CD4-positive, alpha-beta T cell treated with Interleukin-17A for 4 hours (primary cell): ENCODE measurements around the gene MTCL1.

Experiments used
- DNase-seq: peaks from one replicate; pipeline ENCODE4 v3.0.0-alpha.2; 2020; ENCODE audit warnings: mixed read lengths

Gene MTCL1

DNA sequence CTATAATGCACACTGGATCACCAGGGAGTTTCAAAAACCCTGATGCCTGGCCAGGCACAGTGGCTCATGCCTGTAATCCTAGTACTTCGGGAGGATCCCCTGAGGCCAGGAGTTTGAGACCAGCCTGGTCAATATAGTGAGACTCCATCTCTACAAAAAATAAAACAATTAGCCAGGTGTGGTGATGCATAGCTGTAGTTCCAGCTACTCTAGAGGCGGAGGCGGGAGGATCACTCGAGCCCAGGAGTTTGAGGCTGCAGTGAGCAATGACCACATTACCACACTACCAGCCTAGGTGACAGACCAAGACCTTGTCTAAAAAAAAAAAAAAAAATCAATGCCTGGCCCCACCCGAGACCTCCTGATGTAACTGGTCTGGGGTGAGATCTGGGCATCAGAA is 137.2 kb downstream of the MTCL1 start:
- no peak for DNase-seq

DNA sequence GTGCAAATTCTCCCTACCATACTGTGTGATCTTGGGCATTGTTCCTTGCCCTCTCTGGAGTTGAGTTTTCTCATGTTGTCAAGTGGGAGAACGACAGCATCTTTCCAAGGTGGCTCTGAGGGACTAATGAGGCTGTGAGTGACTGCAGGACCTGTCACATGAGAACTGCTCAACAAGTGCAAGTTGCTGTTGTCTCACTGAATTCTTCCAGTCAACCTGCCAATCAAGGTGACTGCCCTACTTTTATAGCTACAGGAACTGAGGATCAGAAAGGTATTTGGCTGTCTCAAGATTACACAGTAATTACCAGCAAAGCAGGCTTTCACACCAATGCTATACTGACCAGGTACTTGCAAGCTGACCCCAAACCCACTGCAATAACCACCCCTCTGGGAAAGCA is 137.6 kb downstream of the MTCL1 start:
- DNase-seq, result no peak

DNA sequence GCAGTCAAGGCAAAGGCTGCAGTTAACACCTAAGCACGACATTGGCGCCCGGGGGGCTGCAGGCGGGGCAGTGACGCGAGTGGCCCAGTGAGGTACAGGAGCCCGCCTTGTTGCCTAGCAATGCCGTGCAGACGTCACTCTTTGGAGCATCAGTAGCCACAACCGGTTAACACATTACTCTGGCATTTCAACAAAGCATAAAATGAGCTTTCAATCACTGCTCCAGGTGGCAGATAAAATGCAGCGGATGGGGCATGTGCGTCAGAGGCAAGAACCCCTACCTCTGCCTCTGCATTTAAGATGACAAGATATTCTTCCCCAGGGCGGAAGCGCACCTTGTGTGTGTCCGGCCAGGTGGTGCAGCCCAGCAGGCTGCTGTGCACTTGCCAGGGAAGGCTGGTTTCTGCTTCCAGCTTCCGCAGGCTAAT is 139.4 kb downstream of the MTCL1 start:
- DNase-seq, result no peak

DNA sequence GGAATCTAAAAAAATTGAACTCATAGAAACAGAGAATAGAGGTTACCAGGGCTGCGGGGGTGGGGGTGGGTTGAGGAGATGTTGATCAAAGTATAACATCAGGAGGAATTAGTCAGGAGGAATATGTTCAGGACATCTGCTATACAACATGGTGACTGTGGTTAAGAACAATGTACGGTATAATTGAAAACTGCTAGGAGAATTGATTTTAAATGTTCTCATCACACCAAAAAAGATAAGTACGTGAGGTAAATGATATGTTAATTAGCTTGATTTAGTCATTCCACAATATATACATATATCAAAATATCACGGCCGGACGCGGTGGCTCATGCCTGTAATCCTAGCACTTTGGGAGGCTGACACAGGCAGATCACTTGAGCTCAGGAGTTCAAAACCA is 140.2 kb downstream of the MTCL1 start:
- no peak for DNase-seq

DNA sequence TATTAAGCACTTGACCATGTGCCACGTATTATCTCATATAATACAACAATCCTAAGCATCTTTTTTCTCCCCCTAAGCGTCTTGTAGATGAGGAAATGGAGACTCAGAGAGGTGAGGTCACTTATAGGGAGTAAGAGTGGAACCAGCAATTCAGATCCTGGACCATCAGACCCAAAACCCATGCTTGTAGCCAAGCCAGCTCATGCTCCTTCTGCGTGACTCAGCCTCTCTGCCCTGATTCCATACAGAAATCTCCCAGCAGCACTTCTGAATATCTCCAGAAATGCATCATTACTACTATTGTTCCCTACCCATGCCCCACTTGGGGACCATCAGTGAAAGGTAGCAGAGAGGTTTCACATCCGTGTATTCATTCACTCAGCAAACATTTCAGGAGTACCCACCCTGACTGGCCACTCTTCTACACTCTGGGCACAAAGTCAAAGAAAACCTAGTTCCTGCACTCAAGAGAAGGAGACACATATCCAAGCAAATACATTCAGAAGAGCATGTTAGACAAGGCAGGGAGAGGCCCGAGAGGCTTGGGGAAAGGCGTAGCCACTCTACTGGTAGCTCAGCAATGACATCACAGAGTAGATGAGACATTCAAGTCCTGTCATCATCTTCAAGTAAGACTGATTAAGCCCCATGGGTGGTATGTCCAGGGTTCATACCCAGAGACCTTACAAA is 141.9 kb downstream of the MTCL1 start:
- no peak for DNase-seq

DNA sequence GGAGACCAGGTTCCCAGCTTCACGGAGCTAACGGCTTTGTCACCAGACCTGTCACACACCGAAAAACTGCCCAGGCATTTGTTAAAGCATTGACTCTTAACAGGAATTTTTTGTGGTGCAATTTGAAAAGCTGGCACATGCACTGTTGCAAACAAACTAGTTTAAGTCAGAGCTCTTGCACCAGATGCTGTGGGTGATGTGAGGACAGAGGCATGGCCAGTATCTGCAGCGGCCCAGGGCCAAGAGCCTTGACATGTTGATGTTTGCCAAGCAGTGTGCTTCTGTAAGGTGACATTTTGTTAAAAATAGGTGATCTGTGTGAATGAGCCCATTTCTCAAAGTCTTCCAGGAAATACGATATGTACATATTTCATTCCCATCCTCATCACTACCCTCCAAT is 142.5 kb downstream of the MTCL1 start:
- DNase-seq, result no peak

DNA sequence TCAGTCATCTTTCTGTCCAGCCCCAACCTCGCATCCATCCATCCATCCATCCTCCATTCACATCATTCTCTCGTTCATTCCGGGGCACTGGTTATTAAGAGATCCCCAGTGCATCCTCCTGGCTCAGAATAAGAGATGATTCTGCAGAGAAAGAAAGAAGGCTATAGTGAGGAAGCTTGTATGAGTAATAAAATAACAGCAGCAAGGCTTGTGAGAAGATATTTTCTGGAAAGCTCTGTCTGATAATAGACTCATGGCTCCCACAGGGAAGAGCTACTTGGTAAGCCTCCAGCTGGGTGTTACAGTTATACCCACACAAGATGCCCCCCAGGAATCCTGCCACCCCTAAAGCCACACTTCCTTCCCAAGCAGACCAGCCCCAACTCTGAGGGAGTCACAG is 143.2 kb downstream of the MTCL1 start:
- no peak for DNase-seq

DNA sequence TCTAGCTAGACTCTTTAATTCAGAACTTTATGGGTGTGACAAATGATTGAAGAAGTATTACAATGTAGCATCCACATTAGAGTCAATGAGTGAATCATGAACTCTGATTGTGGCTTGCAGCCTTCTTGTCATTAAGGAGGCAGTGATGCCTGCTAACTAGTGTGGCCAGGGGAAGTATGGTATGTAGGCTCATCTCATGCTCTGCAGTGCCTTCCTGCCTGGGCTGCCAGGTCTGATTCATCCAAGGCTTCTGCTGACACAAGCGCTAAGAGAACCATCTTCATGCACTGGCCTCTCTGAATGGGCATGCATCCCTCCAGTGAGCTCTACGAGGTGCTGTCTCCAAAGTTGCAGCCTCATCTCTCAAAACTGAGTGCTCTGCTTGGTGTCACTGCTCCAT is 144.3 kb downstream of the MTCL1 start:
- DNase-seq, result no peak

DNA sequence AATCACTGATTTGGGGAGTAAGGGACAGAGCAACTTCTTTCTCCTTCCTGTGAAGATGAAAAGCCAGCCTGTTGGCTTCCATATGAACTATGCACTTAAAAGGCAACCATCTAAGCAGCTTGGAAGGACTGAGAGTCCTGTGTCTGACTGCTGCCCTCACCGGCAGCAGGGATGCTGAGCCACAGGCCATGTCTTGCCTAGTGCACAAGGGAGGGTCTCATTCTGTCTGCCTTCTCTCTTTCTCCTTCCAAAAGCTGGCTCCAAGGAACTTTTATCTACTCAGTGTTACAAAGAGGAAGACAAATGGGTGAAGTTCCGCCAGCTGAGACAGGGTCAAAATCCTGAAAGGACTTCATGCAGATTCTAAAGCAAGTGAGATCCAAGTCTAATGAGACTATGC is 146.3 kb downstream of the MTCL1 start:
- no peak for DNase-seq

DNA sequence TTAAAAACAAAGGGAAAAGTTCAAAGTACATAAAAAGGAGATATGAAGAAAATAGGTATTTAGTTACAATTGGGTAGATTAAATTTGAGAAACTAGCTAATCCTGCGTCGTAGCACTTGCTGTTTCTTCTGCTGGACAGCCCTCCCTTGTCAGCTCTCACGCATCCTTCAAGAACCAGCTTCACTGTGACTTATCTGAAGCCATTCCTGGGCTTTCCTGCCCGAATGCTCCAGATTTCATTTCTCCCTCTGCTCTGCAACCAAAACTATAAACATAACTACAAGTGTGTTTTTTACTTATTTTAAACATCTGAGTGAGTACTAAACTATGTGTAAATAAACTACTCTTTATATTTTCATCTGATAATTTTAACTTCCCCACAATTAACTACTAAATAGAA is 149.2 kb downstream of the MTCL1 start:
- no peak for DNase-seq

DNA sequence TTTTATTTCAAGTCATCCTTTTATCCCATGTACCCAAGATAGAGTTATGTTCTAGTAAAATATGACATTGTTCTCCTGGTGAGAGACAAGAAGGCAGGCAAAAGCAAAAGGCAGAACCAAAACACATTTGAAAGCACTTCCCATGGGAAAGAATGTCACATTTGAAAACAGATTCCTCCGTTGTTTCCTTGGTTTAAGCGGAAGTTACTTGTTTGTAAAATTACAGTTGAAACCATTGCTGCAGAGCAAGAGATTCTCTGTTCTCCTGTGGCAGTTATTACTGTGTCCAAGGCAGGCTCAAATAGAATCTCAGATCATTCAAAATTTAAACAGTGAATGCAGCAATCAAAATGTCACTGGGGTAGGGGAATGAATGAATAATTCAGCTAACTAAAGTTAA is 149.6 kb downstream of the MTCL1 start:
- DNase-seq, result no peak

DNA sequence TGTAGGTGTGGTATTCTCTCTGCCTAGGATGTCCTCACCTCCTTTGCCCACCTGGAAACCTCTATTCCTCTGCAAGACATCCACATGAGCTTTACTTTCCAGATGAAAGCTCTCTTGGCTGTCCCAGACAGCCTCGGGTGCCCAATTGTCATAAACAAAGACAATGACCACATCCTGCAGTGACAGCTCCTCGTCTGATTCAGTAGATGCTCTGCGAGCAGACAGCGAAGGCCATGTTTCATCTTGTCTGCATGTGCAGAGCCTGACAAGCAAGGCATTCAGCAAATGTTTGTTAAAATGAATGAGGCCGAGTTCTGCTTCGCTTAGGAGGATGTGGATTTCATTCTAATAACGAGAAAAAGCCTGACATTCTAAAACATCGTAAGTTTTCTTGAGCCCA is 150.9 kb downstream of the MTCL1 start:
- DNase-seq, result no peak

DNA sequence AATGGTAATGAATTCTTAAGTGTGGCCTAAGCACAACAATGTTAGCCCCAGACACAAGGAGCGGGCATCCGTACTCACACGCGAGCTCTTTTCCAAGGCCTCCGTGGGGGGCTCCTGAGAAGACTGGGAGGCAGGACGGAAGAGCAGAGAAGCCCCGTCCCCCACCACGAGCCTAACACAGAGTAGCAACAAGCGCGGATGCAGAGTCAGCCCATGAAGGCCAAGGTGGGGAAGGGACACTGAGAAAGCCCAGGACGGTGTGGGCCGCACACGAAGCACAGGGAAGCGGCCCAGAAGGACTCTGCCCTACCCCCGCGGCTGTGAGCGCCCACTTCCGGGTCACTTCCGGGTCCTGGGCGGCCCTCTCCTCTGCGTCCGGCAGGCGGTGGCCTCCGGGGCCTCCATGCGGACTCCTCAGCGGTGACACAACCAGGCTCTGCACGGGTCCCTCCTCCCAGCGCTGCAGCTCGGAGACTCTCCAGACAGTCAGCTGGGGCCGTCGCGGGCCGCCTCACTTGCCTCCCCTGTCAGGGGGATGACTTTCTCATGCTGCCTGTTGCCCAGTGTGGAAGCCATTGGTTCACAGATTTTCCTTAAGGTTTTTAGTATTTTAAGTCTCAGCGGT is 151.5 kb downstream of the MTCL1 start:
- no peak for DNase-seq

DNA sequence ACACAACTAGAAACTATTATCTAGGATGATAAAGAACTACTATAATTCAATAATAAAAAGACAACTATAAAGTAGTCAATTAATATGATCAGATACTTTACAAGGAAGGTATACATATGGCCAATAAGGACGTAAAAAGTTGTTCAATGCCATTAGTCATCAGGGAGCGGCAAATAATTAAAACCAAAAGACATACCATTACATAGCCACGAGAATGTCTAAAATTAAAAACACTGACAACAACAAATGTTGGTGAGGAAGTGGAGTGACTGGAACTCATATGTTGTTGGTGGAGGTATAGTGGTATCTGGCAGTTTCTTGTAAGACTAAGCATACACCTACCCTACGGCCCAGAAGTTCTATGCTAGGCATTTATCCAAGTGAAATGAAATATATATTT is 152.4 kb downstream of the MTCL1 start:
- no peak for DNase-seq

DNA sequence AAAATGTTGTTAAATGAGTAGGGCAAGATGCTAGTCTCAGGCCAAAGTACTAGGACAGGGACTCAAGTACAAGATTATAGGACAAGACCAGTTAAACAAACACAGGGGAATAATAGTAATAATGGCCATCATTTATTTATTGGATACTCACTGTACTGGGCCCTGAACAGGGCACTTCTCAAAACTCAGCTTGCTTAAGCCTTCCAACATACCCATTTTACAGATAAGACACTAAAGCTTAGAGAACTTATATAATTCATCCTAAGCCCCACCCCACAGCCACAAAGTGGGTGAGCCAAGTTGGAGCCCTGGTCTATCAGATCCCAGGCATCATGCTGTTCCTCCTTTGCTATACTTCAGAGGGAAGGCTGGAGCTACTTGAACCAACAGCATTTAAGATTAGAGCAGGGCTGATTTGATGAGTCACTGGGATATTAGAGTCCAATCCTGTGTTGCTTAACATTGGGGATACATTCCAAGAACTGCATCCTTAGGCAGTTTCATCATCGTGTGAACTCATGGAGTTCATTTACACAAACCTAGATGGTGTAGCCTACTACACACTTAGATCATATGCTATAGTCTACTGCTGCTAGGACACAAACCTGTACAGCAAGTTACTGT is 153.6 kb downstream of the MTCL1 start:
- DNase-seq, result no peak

DNA sequence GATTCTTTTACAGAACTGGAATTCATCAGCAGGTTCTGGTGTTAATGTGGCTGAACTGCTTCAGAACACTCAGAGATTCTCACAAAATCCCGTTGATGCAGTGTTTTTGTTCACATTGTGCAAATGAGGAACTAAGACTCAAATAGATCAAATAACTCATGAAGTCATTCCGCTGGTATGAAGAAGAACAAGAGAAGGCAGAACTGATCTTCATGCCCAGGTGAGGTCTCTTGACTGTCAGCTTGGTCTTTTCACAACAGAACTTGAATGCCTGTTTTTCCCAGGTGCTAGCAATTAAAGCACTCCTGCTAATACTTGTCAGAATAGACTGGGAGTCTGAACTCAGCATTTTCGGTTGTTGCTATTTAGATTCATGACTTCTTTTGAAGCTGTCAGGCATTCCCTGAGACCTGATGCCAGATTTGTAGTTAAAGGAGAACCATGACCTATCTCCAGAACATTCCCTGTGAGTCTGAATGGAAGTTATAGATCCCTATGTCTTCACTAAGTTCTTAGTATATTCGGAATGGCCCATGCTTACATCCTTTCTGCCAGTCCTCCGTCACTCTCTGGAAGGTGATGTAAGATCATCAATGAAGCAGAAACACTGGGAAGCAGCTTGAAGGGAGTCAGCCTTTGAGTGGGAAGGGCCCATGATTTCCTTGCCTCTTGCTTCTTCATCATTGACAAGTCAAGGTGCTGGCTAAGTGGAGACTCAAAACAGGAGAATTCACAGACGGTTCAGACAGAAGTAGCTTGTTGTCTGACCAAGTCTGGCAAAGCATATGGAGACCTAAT is 155.7 kb downstream of the MTCL1 start:
- no peak for DNase-seq

DNA sequence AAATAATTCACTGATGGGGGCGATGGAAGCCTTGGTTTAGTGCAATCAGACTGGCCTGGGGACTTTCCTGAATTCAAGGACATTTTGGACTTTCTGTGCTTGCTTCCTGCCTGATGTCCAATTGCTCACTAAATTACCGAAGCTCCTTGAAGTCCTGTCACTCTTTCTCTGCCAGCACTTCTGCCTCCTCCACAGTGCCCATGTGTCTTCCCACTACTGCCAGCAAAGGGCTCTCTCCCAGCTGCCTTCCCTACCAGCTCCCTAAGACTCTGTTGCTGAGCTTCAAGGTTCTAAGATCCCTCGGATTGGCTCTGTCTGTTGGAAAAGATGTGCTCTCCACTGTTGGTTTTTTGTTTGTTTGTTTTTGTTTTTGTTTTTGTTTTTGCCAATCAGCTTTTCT is 158.1 kb downstream of the MTCL1 start:
- DNase-seq, result no peak

DNA sequence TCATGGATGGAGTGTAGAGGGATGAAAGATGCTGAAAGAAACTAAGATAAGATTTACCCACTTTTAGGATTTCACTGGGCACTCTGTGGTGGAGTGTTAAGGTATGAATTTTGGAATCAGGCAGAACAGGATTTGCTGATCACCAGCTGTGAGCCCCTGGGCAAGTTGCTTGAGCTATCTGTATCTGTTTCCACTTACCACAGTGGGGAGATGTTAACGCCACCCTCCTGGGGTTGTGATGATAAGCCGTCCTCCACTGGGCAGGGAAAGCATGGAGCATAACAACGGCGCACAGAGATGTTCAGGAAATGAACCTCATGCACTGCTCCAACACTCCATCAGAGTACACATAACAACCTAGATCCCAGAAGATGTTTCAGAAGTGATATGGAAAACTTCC is 160.6 kb downstream of the MTCL1 start:
- no peak for DNase-seq

DNA sequence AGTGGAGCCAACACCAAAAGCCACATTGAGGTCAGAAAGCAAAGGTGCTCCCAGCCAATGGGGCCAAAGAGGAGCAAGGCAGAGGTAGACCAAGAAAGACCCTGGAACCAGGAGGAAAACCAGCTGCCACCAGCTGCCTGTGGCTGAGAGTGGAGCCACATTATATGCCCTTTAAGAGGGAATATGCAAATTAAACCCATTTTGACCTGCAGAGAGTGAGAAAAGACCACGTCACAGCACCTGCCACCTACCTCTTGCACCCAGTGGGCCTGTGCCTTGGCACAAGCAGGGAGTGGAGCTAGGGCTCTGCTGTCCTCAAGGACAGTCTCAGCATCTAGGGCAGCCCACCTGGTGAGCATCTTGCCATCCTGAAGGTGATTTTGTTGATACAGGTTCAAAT is 161.3 kb downstream of the MTCL1 start:
- DNase-seq, result no peak

DNA sequence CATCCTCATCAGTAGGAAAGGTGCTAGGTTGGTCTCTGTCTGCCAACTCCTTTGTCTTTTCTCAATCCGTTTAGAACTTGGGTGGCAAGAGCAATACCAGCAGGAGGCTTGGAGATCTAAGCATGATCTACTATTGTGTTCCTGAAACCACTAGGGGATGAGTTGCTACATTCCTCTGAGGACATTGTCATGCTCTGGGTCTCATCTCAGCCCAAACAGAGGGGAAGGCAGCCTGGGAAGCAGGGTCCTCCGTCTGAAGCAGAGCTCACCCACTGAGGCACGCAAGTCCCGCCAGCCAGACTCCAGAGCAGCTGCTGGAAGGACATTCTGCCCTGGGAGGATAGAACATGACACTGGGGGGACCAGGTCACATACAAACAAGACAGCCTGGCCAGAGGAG is 162.9 kb downstream of the MTCL1 start:
- no peak for DNase-seq

DNA sequence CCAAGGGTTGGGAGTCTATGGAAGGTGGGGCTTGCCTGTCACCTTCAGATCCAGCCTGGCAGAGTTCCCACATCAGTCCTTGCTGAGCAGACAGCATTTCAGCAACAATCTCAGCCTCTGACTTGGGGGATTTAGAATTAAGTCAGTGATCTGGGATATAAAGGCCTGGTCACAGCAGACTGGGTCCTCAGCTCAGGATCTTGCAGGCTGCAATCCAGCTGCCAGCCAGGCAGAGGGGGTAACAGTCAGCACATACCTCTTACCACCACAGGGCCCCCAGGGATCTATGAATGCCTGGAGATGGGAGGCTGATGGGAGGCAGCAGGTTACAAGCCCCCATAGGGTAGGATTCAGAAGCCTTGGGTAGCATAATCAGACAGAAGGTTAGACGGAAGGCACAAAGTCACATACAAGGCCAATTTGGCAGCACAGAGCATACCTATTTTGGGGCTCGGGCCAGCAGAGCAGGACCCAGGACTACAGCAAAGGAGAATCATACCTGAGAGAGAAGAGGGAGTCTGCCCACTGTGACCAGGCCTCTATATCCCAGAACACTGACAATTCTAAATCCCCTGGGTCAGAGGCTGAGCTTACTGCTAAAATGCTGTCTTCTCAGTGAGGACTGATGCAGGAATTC is 163.5 kb downstream of the MTCL1 start:
- no peak for DNase-seq

DNA sequence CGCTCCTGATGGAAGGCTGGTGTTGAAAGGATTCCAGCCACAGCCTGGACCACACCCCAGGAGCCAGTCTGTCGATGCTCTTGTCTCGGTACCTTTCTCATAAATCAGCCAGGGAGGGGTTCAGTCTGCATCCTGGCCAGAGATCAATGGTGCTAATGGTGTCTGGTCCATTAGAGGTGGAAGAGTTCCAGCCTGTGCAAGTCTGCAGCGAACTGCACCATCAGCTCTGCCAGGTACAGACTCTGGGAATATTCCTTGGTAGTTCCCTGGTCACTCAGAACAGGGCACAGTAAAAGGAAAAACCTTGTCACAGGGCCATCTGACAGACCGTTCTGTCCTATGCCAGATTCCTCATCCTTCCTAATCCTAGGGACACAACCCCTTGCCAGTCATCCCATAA is 164.3 kb downstream of the MTCL1 start:
- DNase-seq, result no peak

DNA sequence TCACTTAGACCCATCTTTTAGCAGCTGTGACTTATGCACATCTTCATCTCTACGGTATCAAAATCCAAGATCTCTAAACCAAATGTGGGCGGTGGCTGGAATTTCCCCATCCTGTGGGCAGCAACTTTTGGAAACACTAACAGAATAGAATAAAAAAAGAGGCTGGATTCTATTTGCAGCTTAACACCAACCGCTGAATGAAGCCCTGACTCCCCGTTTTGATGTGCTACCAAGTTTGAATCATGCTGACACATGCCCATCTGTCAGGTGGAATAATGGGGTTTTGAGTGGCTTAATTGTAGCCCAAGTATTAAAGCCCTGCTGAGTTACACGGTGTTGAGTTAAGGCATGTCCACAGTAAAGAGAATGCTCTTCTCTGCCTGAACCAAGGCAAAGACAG is 165.2 kb downstream of the MTCL1 start:
- DNase-seq, result no peak
